Measurements from ENCODE around the gene PLA2G2C.

PLA2G2C gene

GRCh38 chr1:20202166-20202565, 15.8 kb upstream of the PLA2G2C start:
- FAIRE-seq, result no peak

- FAIRE-seq, result no peak
Observed at GRCh38 chr1:20200966-20201365, 14.6 kb upstream of the PLA2G2C start.

DNA sequence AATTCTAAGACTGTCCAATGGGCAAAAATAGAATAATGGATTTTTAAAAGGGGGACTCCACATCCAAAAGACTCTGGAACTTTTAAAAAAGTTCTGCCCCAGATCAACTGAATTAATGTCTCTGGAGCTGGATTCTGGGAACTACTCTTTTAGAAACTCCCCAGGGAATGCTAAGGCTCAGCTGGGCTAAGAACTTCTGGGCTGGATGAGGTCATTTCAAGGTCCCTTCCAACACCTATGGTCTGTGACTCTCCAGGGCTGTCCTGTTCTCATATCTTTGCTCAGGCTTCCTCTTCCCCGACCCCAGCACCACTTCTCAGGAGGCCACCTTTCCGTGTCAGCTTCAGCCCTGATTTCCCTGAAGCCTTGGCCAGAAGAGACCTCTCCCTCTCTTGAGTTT, 13.5 kb upstream of the PLA2G2C start:
- no peak for FAIRE-seq

DNA sequence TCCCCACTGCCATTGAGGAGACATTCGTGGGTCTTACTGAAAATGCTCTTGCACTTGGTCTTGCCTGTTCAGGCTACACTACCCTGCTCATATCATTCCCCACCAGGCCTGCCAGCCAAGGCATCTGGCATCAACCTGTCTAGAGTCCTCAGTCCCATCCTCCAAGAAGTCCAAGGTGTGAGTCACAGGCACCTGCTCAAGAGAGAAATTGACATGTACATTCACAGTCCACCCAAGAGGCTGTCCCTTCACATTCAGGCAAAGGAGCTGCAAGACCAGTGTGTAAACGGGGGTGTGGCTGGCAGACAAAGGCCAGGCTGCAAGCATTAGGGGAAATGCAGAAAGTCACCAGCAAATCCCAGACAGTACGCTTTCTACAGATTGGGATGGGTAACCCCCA, 13.1 kb upstream of the PLA2G2C start:
- FAIRE-seq, result no peak

DNA sequence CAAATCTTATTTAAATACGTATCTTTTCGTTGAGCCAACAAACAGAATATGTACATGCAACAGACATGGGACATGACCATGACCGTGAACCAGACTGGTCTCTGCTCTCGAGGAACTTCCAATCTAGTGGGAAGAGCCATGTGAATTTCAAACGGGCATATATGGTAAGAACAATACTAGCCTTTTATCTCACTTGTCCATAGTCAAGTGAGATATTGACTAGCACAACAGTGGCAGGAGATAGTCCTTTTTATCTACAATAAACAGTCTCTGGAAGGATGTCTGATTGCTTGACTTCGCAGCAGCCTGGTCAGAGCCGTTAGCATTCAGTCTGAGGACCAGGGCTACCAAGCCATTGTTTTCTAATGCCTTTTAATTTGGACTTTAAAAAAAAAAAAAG, 12.6 kb upstream of the PLA2G2C start:
- no peak for FAIRE-seq

- FAIRE-seq, result no peak
Observed at GRCh38 chr1:20198296-20198695, 12.0 kb upstream of the PLA2G2C start.

GRCh38 chr1:20197329-20197791, 11.0 kb upstream of the PLA2G2C start:
- FAIRE-seq, result no peak

DNA sequence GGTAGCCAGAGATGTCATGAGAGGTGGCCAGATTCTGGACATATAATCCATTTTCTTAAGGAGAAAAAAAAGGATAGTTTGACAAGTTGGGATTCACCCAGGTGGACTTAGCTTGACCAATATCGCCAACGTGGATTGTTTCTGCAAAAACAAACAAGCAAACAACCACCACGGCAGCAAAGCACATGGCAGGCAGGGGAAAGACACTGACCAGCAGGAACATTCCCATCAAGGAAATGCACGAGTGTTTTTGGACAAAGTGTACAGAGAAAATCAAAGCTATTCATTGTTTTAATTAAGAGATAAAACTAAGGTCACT, 9.1 kb upstream of the PLA2G2C start:
- FAIRE-seq, result no peak

DNA sequence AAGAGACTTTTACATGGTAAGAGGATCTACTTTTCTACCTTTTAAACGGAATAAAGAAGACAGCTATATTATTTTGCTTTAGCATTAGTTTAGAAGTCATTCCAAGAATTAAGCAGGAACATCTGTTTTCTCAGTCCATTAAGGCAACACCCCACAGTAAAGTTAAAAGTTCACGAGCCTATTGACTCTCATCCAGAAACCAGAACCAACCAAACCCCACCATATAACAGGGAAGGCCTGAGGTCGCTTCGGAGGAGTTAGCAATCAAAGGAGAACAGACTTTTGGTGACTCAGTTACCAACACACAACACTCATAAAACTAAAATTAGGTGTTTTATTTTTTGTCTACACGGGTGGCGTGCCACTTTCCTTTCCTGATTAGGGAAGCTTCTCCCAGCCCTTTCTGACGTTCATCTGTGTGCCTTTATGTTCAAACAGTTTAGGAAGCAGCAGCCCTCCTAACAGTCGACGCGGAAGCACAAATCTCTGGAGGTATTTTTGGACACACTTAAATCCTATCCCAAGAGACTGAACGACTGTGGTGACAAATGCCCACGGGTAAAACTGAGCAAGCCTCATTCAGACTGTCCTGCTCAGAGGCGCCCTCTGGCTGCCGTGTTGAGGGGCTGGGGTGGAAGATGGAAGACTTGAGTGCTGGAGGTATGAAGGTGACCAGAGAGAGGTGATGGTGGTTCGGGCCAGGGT, 8.6 kb upstream of the PLA2G2C start:
- no peak for FAIRE-seq

- FAIRE-seq, result no peak
Observed at GRCh38 chr1:20194224-20194623, 7.9 kb upstream of the PLA2G2C start.

DNA sequence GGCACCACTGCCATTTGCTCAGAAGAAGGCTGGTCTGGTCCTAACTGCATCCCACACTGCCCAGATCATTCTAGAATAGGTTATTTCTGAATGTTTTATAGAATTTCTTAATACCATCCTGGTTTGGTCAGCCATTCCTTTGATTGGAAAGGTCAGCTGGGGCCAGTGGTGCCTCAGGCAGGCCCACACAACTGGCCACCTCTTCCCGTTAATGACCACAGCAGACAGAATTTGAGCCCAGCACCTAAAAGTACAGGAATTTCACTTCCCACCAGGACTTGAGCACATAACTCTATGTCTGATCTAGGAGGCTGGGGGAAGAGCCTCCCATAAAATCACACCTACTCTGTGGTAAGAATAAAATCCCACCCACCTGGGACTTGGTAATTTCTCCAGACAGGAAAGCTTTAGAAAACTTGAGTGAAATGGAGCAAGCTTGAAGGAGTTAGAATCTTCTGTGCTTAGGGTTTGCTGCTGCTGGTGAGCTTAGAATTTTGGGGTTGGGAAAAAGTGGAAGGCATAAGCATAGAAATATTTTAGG, 6.6 kb upstream of the PLA2G2C start:
- no peak for FAIRE-seq

DNA sequence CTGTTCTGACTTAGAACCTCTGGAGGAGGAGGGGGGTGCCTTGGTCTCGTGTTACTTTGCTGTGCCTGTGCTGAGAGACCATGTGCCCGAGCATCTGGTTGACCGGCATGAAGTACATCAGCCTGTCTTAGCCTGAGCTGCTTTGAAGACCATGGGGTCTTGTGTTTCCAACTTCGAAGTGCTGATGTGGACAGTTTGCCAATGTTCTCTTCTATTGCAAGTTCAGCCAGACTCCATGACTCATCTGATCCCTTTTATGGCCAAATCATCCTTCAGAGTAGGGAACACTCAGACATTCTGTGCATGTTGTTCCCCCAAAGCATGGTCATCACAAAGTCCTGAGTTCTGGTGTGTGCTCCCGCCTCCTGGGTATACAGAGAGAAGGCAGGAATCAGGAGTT, 6.0 kb upstream of the PLA2G2C start:
- no peak for FAIRE-seq

GRCh38 chr1:20191266-20191825, 5.0 kb upstream of the PLA2G2C start:
- FAIRE-seq, result no peak

DNA sequence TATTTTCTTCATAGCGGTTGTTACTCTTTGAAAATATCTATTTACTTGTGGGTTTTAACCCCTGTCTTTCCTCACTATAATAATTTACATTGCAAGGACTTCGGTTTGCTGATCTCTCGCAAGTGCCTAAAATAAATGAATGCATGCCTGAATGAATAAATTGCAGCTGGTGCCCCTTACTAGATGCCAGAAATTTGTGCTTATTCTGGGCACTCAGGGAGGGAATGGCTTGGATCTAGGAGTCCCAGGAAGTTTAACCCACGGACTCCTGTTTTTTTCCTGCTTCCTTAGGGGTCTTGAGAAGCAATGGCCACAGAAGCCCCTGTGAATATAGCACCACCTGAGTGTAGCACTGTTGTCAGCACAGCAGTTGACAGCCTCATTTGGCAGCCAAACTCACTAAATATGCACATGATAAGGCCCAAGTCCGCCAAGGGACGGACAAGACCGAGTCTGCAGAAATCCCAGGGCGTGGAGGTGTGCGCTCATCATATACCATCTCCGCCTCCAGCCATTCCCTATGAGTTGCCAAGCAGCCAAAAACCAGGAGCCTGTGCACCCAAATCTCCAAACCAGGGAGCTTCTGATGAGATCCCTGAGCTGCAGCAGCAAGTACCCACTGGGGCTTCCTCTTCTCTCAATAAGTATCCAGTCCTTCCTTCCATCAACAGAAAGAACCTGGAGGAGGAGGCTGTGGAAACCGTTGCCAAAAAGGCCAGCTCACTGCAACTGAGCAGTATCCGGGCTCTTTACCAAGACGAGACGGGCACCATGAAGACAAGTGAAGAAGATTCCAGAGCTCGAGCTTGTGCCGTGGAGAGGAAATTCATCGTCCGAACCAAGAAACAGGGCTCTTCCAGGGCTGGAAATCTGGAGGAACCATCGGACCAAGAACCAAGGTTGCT, 4.2 kb upstream of the PLA2G2C start:
- no peak for FAIRE-seq

DNA sequence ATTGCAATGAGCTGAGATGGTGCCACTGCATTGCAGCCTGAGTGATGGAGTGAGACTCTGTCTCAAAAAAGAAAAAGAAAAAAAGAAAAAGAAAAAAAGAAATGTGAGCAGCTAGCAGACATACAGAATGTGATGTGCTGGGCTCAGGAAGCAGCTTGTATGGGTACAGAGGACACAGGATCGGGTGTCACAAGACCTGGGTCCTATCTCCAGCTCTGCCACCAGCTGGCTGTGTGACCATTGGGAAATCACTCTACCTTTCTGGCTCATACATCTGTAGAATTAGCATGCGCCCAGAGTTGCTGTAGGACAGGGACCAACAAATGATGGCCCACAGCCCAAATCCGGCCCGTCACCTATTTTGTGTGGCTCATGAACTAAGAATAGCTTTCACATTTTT, 3.3 kb upstream of the PLA2G2C start:
- FAIRE-seq, result no peak

- no peak for FAIRE-seq
Observed at GRCh38 chr1:20188455-20188817, 2.1 kb upstream of the PLA2G2C start.

GRCh38 chr1:20187813-20188454, 1.6 kb upstream of the PLA2G2C start:
- FAIRE-seq, result no peak

DNA sequence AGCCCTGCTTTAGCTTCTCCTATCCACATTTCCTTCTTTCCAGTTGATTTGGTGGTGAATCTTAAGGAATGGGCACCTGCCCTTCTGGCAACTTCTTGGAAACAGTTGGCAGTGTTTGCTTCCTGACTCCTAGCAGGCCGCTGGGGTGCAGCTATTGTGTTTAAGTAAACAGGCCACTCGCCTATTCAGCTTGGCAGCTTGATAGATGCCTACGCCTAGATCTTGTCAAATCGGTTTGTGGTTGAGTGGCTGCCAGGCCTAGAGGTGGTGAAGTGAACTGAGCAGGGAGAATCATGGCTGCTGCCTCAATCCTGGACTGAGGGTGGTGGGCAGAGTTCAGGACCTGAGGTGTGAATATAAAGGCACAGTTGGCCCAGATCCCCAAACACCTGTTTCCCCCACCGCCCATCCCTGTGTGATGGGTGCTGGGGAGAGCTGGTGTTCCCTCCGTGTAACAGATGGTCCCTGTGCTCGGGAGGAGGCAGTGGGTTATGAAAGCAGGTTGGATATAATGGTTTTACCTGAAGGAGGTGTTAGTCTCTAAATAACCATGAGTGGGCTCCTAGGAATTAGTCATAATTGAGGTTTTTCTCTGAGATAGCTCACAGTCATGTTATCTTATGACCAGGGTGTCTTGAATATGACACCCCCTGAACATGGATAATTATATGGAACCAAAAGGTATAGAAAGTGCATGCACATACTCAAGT, 940 bp upstream of the PLA2G2C start:
- no peak for FAIRE-seq

DNA sequence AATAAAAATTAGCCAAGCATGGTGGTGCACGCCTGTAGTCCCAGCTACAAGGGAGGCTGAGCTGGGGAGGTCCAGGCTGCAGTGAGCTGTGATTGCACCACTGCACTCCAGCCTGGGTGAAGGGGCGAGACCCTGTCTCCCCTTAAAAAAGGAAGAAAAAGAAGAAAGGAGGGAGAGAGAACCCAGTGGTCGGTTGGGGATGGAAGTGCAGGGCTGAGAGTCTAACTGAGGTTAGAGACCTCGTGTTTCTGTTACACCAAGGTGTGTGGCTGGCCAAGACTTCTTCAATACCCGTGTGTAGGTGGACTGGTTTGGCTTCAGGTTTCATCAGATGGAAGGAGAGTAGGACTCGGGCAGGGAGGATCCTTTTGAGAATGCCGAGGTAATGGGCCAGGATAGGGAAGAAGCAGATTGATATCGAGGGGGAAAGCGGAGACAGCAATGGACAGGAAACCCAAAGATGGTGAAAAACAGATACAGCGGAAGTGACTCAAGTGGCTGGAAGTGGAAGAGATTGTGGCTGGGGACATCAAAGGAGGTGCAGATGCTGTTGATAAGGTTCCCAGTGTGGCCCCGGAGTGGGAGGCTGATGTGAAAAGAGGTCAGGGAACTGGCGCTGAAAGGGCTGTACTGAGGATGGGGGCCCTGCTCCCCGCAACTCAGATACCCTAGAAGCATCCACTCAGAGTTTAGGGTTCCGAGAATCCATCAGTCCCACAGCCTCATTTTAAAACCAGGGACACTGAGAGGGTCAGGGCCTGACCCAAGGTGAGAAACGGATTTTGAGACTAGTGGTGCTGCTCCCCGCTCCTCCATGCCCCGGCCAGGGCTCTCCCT, 1.1 kb downstream of the PLA2G2C start:
- FAIRE-seq, result no peak

DNA sequence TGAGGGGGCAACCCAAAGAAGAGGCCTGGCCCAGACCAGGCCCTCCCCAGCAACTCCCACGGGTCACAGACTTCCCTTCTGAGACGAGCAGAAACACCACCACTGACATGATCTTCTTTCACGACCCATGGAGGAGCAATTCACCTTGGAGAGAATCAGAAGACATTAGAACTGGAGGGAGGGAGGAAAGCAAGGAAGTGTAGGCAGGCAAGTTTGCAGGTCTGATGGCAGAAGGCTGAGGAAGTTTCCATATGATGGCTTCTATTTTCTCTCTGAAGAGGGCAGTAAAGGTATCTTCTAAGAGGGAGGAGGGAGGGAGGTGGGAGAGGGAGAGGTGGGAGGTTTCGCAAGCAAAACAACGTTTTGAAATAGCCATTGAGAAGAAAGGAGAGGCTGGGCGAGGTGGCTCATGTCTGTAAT, 1.8 kb downstream of the PLA2G2C start:
- no peak for FAIRE-seq

- no peak for FAIRE-seq
Observed at GRCh38 chr1:20183616-20184271, 2.6 kb downstream of the PLA2G2C start.
